Adrenal gland (tissue), 19 donors: Measurements from ENCODE around the gene CRELD1. TPM values are rescaled to one million over a fixed set of nuclear protein-coding genes. Genes with fewer than 3 reads are reported as not detected.

Experiments
- DNase-seq, 7 donors: peaks; one replicate each; pipeline ENCODE4 v3.0.0-alpha.2; 2019 to 2020
- H3K27ac ChIP-seq, 5 donors: fragments of 200-600 bp; sonication (generic) in 4 of 5; 1 replicate in 3 of 5; 2 replicates in 2 of 5; pipeline versions ENCODE4 v1.5.1 to v1.8.0; 2016 to 2020; ENCODE audit warnings: mild to moderate bottlenecking in 1 of 5
- H3K27me3 ChIP-seq: fragments of 200-600 bp; 2 replicates; pipeline ENCODE4 v1.8.0; 2021
- H3K36me3 ChIP-seq, 2 donors: fragments of 200-600 bp; replicated peaks in 1 of 2; 1 replicate in 1 of 2; 2 replicates in 1 of 2; pipeline versions ENCODE4 v1.5.1 to v1.8.0; 2018 to 2022
- H3K4me1 ChIP-seq, 2 donors: fragments of 200-600 bp; replicated peaks in 1 of 2; 1 replicate in 1 of 2; 2 replicates in 1 of 2; pipeline versions ENCODE4 v1.5.1 to v1.8.0; 2018 to 2021
- H3K4me3 ChIP-seq, 4 donors: fragments of 200-600 bp; sonication (generic) in 3 of 4; one replicate each; pipeline ENCODE4 v1.5.1; 2016 to 2018
- H3K9me3 ChIP-seq, 3 donors: fragments of 200-600 bp; sonication (generic) in 1 of 3; replicated peaks in 1 of 3; 1 replicate in 2 of 3; 2 replicates in 1 of 3; pipeline versions ENCODE4 v1.5.1 to v1.8.0; 2016 to 2021
- CTCF ChIP-seq, 6 experiments: fragments of 450-650 bp in 4 of 6; fragments of 200-600 bp in 2 of 6; sonication (generic) in 1 of 6; IDR thresholded peaks; 1 replicate in 5 of 6; 2 replicates in 1 of 6; pipeline versions ENCODE4 v1.5.1 to v1.8.0; 2016 to 2021; ENCODE audit warnings: antibody characterized with exemption in 6 of 6, mild to moderate bottlenecking in 2 of 6, moderate library complexity in 1 of 6
- POLR2A ChIP-seq, 2 donors: fragments of 450-650 bp; IDR thresholded peaks; one replicate each; pipeline ENCODE4 v1.6.1; 2017; ENCODE audit warnings: antibody characterized with exemption in 2 of 2, mild to moderate bottlenecking in 2 of 2, moderate library complexity in 1 of 2
- WGBS, 4 donors: extraction: QIAGEN DNeasy Blood & Tissue Kit in 2 of 4; methylation state at CpG; one replicate each; pipeline versions ENCODE4 v1.1.5 to v1.1.7; 2013 to 2017; 5-methylcytosine and 5-hydroxymethylcytosine counted together
- intact Hi-C, 2 donors: fragments of 100-400 bp; cut with DNase I; formaldehyde crosslinking; loops; one replicate each; pipeline versions ENCODE4 v1.14.1 to v1.15.0; 2022 to 2023
- long read RNA-seq, 10 donors: library from polyadenylated mRNA in 3 of 10; unstranded in 2 of 10; stranded (forward) in 1 of 10; transcript quantifications; one replicate each; pipeline ENCODE4 v2.0.0 and lab custom pipeline, GENCODE V29; 2021 to 2026
- polyA plus RNA-seq, 3 donors: library from polyadenylated mRNA; stranded (reverse); fragments of 200-250 nt in 2 of 3; fragments of 350-450 nt in 1 of 3; fragmentation: Illumina TruSeq in 1 of 3; extraction: RNeasy Lipid Tissue Mini Kit (QIAGEN cat#74804) in 1 of 3; gene quantifications; one replicate each; pipeline ENCODE4 v1.2.3, GENCODE V29; 2013 to 2014
- total RNA-seq, 9 donors: library from RNA; depleted of rRNA in 4 of 9; stranded (reverse); fragments of >200 nt in 4 of 9; fragments of 120-200 nt in 1 of 9; fragmentation: NEBNext Ultra II Directional in 1 of 9; extraction: Animal tissue kit (Norgen Biotek cat#: 25700) in 1 of 9; gene quantifications; one replicate each; pipeline versions ENCODE4 v1.1.0 to v1.2.4, GENCODE V29; 2013 to 2023
- donor health status: healthy with polysubstance abuse.
- donor health status: Bipolar disorder and iron deficiency.
- donor health status: DM: yes; HTN: yes; CAD: no.
- donor health status: DM: no; HTN: no; CAD: no.
- donor health status: DM: no; HTN: no; CAD: no.
- donor health status: DM: yes; HTN: yes; CAD: no.

The CRELD1 gene
- 10 to 100 TPM; 28.8 to 95.4 (median 45.1) TPM for total RNA-seq
- polyA plus RNA-seq = 100 to 1,000 TPM in 1 of 3 donors, 10 to 100 TPM in 2; 30.2 to 137 (median 66.3) TPM
- long read RNA-seq, donor 1, transcript CRELD1-203 (11 exons, 1,728 nt) = major isoform, 5 of 18 reads
- long read RNA-seq, donor 1, transcript CRELD1-206 (11 exons, 1,778 nt) = major isoform, 5 of 18 reads
- long read RNA-seq, donor 1, partial matches to known transcripts = 0 of 18 reads
- long read RNA-seq, donor 1, other reads (novel, unspliced or antisense) = 0 of 18 reads
- long read RNA-seq, donor 2, transcript CRELD1-203 (11 exons, 1,728 nt) = minor isoform, 5 of 19 reads
- long read RNA-seq, donor 2, transcript CRELD1-206 (11 exons, 1,778 nt) = major isoform, 8 of 19 reads
- long read RNA-seq, donor 2, partial matches to known transcripts = 5 of 19 reads
- long read RNA-seq, donor 2, other reads (novel, unspliced or antisense) = 0 of 19 reads
- long read RNA-seq, donor 3, partial matches to known transcripts = 0 of 10 reads
- long read RNA-seq, donor 3, other reads (novel, unspliced or antisense) = 0 of 10 reads
- long read RNA-seq, donor 4, transcript CRELD1-206 (11 exons, 1,778 nt) = major isoform, 14 of 34 reads
- long read RNA-seq, donor 4, transcript CRELD1-203 (11 exons, 1,728 nt) = minor isoform, 9 of 34 reads
- long read RNA-seq, donor 4, partial matches to known transcripts = 1 of 34 reads
- long read RNA-seq, donor 4, other reads (novel, unspliced or antisense) = 9 of 34 reads
- long read RNA-seq, donor 5, transcript CRELD1-203 (11 exons, 1,728 nt) = minor isoform, 35 of 137 reads
- long read RNA-seq, donor 5, transcript CRELD1-206 (11 exons, 1,778 nt) = major isoform, 58 of 137 reads
- long read RNA-seq, donor 5, transcript CRELD1-202 (10 exons, 2,696 nt) = minor isoform, 8 of 137 reads
- long read RNA-seq, donor 5, partial matches to known transcripts = 12 of 137 reads
- long read RNA-seq, donor 5, other reads (novel, unspliced or antisense) = 23 of 137 reads
- long read RNA-seq, donor 6, transcript CRELD1-206 (11 exons, 1,778 nt) = major isoform, 17 of 37 reads
- long read RNA-seq, donor 6, transcript CRELD1-203 (11 exons, 1,728 nt) = minor isoform, 11 of 37 reads
- long read RNA-seq, donor 6, partial matches to known transcripts = 4 of 37 reads
- long read RNA-seq, donor 6, other reads (novel, unspliced or antisense) = 3 of 37 reads
- long read RNA-seq, donor 7, partial matches to known transcripts = 0 of 6 reads
- long read RNA-seq, donor 7, other reads (novel, unspliced or antisense) = 0 of 6 reads
- long read RNA-seq, donor 8, transcript CRELD1-202 (10 exons, 2,696 nt) = minor isoform, 5 of 23 reads
- long read RNA-seq, donor 8, transcript CRELD1-203 (11 exons, 1,728 nt) = minor isoform, 7 of 23 reads
- long read RNA-seq, donor 8, transcript CRELD1-206 (11 exons, 1,778 nt) = major isoform, 11 of 23 reads
- long read RNA-seq, donor 8, partial matches to known transcripts = 0 of 23 reads
- long read RNA-seq, donor 8, other reads (novel, unspliced or antisense) = 0 of 23 reads
- long read RNA-seq, donor 9, transcript CRELD1-206 (11 exons, 1,778 nt) = major isoform, 5 of 10 reads
- long read RNA-seq, donor 9, partial matches to known transcripts = 0 of 10 reads
- long read RNA-seq, donor 9, other reads (novel, unspliced or antisense) = 0 of 10 reads
- long read RNA-seq, donor 10, partial matches to known transcripts = 0 of 5 reads
- long read RNA-seq, donor 10, other reads (novel, unspliced or antisense) = 0 of 5 reads

- peaks cover 0 to 35% of the 10 kb centered on the region in 2 donors for H3K36me3 ChIP-seq
Measured at GRCh38 chr3:9933561-9934234, at the start of gene CRELD1. TSS of gene CRELD1 (plus strand) at chr3:9933834. CDS start at chr3:9934439, 605 bp downstream.

GRCh38 chr3:9884555-9885165, 49.0 kb upstream of the CRELD1 start:
- intact Hi-C loops = no loop called here
- TF ChIP-seq CTCF (IDR thresholded peaks at IDR 0.05) (no peak), POLR2A (IDR thresholded peaks at IDR 0.05) (no peak)
- no peaks in the 10 kb centered on the region for H3K36me3 ChIP-seq
- peak overlapping the region in 4 of 5 donors; percentile 24 to 72 (median 58) for H3K27ac ChIP-seq
- H3K9me3 ChIP-seq = no peaks in the 10 kb centered on the region
- no peak overlapping the region for H3K4me3 ChIP-seq
- peaks cover 13 to 24% of the 10 kb centered on the region in 2 donors for H3K4me1 ChIP-seq
- peak; percentile 51 to 86 (median 69) for DNase-seq
- 52 to 54% (median 53%) methylated on average over 11 of the region's 11 CpGs for WGBS, 4 donors
- H3K27me3 ChIP-seq = no peaks in the 10 kb centered on the region

More at GRCh38 chr3:9933561-9934234, at the start of gene CRELD1:
- peak; percentile 95 to 98 (median 97) for DNase-seq
- peak within 1 kb of the TSS; percentile 11 to 98 (median 62) for H3K4me3 ChIP-seq
- H3K9me3 ChIP-seq = no peaks in the 10 kb centered on the region
- no peaks in the 10 kb centered on the region for H3K27me3 ChIP-seq
- no peak for TF ChIP-seq CTCF (IDR thresholded peaks at IDR 0.05)
- peak; percentile 84 to 89 for TF ChIP-seq POLR2A (IDR thresholded peaks at IDR 0.05)
- intact Hi-C loops = no loop called here
- peaks cover 21 to 24% of the 10 kb centered on the region in 2 donors for H3K4me1 ChIP-seq
- 0 to 1% (median 0%) methylated on average over 19 to 50 of the region's 50 CpGs for WGBS, 4 donors
- peak within 1 kb of the TSS; percentile 89 to 97 (median 92) for H3K27ac ChIP-seq

- intact Hi-C loops = no loop called here
- TF ChIP-seq POLR2A (IDR thresholded peaks at IDR 0.05) (no peak), CTCF (IDR thresholded peaks at IDR 0.05) (no peak)
- no peaks in the 10 kb centered on the region for H3K27me3 ChIP-seq
- no peak overlapping the region for H3K4me3 ChIP-seq
- H3K4me1 ChIP-seq = peaks cover 18 to 33% of the 10 kb centered on the region in 2 donors
- no peak for DNase-seq
- no peaks in the 10 kb centered on the region for H3K36me3 ChIP-seq
- no peaks in the 10 kb centered on the region for H3K9me3 ChIP-seq
- no peak overlapping the region for H3K27ac ChIP-seq
Measured at GRCh38 chr3:9886328-9886727, 47.3 kb upstream of the CRELD1 start.
